Measurements from ENCODE around the gene TTC23L.

GRCh38 chr5:34900652-34901051 lies 61.7 kb downstream of the TTC23L start:
- no peak for TF ChIP-seq EP300 (IDR thresholded peaks at IDR 0.05)
- TF ChIP-seq SMC3 (IDR thresholded peaks at IDR 0.05), result no peak
- TF ChIP-seq BHLHE40 (IDR thresholded peaks at IDR 0.05; ENCODE audit: low read depth, low read length), result no peak
- TF ChIP-seq CTCF (IDR thresholded peaks at IDR 0.05), result no peak
